ENCODE results near the gene SPOCK1. TPM values are rescaled to one million over a fixed set of nuclear protein-coding genes. Genes with fewer than 3 reads are reported as not detected.
A peak's percentile ranks its signal among the peaks of the same experiment; 100 is the strongest.
"Not testable (repeated sequence)": the region's sequence is repeated elsewhere in the genome, so short reads cannot be mapped to it uniquely, and the experiment has no call there.

Gene SPOCK1
- polyA plus RNA-seq, 12 donors, result 3.1 to 29.9 (median 7.5) TPM; not detected in 1

DNA sequence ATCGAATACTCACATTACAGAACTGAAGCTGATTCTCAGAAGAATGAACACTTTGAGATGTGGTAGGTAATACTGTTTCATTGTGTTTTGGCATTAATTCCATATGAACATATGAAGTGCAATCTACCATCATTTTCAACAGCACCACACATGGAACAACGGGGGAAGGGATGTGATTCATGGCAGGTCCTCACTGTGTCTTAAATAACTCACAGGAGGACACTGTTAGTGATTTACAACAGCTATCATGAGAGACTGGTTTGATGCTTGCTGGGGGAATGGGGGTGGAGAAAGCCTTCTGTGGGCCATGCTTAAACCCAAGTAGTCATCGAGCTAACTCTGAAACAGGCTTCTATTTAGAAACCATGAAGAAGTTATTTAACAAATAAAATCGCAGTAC is 232.9 kb downstream of the SPOCK1 start:
- no peak for DNase-seq

DNA sequence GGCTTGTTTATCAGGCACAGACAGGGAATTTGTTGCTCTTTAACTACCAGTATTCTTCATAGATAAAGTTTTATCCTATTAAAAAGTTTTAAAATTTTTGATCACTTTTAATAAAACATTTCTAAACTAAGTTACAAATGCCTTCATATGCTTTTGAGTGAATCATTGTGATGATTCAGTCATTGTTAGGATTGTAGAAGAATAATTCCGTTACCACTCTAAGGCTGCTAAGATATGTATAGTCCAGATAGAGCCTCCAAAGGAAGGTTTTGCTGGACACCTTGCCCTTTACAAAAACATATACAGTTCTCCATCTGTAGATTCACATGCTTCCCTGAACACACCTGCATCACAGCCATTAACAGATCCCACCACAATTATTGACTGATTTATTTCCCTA is 233.7 kb downstream of the SPOCK1 start:
- DNase-seq, result no peak

DNA sequence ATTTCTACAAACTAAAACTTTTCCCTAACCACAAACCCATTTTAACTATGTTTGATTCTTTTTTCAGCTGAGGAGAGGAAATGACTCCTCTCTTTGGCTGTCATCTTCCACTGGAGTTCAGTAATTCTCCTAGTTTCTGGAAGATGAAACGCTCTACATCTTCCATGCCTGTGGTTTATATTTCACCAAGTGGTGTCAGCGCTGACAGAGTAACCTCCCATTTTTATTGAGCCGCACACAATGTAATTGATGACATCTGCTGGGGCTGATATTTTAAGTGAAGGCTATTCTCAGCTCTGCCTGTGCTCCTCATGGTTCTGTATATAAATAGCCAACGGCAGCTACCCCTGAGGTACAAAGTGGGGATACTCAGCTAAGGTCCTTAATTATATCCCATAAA is 234.6 kb downstream of the SPOCK1 start:
- no peak for DNase-seq

DNA sequence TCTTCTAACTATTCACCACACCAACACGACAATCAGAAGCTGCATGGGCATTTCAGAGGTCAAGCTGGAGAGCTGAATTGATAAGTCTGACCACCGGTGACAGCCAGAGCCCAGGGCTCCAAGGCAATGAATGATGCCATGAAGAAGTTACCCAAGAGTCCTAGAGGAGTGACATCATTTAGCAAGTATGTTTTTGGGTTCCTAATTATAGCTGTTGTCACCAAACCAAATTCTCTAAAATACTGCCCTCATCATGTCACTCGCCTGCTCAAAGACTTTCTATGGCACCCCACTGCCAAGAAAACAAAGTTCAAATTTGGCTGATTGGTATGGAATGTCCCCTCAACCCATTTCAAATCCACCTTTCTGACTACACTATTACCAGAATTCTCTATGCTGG is 235.1 kb downstream of the SPOCK1 start:
- no peak for DNase-seq

DNA sequence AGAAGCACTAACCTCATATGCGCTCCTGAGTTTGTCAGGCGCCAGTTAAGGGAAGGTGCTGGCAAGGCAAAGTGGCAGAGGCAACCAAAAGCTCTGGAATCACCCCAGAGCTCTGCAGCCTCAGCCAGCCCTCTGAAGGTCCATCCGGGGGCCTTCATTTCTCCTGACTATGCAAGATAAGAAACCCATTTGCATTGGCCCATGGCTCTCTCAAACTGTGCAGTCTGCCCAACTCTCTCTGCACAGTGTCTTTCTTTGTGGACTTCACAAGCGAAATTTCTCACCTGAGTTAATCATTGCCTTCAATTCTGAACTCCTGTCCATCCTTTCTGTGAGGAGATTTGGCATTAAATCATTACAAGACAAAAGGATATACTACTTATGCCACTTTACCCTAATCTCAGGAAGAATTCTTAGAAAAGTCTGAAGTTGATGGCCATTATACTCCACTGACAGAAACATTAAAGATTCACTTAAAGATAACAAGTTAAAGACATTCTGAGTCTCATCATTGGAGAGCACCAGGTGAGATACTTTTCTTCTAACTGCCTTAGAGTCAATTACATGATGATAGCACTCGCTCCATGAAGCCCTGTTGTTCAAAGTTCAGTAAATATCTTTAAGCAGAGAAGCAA is 235.6 kb downstream of the SPOCK1 start:
- DNase-seq, result no peak

DNA sequence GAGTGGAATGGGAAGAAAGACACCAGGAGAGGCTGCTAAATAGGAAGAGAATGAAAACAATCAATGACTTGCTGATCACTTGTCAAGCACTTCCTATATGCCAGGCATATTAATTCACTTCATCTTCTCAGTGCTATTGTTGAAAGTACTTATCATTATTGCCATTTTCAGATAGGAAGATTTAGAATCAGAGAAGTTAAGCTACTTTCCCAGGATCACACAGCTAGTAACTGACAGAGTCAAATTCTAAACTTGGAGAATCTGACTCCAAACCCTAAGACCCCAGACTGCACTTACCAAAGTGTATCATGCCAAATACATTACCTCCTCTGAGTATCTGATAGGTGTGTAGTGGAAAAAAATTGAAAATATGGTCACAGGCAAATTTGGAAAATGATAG is 236.3 kb downstream of the SPOCK1 start:
- DNase-seq, result no peak

DNA sequence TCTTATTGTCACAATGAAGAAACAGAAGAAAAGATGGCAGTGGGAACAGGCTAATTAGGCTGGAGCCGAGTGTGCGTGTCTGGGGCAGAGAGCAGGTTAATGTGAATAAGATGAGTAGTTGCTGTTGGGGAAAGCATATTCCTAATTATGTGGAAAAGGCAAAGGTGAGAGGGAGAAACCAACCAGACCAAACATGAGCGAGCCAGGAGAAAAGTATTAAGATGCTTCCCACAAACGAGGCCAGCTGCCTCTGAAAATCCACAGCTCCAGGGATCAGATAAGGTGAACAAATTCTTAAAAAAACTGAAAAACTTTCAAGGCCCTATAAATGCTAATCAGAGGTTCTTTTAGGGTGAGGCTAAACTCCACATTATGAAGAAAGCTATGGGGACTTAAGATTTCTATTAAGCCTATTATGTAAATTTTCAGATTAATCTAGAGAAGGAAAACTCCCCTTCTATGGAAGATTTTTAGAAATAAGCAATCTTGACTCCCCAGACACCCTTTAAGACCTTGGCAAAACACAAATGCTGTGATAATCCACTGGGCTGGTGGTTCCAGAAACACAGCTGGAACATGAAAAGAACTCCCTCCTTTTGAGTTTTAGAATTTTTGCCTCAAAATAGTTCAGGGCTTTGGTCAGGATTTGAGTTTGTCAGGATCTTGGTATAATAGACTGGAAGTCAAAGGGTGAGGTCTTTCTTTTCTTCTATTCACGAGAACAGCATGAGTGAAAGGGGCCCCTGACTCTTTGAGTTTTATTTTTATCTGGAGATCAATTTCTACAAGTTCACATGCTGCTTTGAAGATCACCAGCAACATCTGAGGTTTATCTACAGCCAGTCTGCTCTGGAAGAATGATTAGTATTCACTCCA is 238.1 kb downstream of the SPOCK1 start:
- no peak for DNase-seq

DNA sequence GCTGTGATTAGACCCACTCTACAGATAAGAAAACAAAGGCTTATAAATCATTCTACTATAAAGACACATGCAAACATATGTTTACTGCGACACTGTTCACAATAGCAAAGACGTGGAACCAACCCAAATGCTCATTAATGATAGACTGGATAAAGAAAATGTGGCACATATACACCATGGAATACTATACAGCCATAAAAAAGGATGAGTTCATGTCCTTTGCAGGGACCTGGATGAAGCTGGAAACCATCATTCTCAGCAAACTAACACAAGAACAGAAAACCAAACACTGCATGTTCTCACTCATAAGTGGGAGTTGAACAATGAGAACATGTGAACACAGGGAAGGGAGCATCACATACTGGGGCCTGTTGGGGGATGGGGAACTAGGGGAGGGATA is 240.0 kb downstream of the SPOCK1 start:
- DNase-seq, result not testable (repeated sequence)

DNA sequence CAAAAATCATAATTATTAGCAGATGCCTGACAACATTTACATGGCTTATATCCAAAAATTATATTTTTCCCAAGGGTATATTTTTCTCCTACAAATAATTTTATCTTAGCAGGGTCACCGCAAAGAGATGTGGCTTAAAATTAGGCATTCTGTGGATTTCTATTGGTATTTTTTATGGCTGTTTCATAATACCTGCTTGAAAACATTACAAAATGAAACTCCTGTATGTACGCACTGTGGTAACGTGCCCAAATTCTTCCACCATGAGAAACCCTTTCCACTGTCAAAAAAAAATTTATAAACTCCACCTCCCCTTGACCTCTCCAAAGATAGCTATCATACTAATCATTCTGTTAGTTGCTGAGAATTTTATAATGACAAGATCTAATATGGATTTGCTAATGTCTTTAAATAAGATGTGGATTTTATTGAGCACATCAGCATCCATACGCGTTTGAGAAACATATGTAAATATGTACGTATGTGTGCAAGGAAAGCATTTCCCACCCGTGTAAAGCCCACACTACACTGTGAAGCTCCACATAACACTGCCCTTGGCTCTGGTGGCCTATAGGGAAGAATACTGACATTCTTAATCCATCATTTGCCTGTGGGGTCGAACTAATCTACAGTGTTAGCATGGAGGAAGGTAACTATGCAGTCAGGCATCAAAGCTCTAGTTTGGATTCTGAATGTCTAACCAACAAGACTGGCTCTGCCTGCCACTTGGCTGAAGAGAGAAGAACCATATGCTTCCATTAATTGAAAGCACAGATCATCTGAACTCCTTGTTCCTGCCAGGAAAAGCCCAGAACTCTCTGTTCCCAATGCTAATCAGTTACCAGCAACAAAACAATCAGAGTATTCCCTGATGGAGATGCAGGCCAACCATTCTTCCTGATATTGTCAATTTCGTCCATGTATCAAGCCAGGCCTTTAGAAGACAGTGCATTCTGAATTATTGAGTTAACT is 244.7 kb downstream of the SPOCK1 start:
- peak; percentile 15 for DNase-seq

DNA sequence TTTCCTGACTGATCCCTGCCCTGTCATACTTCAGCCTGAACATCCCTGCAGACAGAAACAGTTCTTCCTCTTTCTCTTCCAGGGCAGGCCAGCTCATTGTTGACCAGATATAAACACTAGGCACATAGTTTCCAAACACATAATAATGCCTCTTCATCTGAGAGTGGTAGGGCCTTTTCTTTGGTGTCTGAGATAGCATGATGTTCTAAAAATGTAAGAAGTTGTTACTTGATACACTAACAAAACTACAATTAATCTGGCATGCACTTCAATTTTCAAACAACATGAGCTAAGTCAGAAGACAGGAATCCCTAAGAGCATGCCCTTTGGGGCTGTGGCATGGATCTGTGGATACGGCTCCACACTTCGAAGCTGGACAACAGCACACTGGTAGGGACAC is 246.6 kb downstream of the SPOCK1 start:
- DNase-seq, result no peak

DNA sequence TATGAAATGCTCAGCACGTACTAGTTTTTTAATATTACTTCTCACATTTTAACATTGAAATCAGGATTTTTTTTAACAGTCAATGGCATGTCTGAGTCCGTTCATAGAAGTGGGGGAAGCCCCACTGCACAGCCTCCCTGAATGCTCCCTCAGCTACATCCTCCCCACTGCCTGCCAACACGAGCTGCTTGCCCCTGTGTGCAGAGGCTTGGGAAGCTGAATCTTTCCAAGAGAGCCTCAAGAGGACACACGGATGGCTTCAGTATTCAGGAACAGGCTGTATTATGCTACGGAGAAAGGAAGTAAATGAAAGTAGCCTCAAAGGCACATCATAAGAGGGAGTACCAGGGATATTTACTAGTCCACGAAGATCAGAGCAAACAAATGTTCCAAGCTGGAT is 248.7 kb downstream of the SPOCK1 start:
- no peak for DNase-seq

DNA sequence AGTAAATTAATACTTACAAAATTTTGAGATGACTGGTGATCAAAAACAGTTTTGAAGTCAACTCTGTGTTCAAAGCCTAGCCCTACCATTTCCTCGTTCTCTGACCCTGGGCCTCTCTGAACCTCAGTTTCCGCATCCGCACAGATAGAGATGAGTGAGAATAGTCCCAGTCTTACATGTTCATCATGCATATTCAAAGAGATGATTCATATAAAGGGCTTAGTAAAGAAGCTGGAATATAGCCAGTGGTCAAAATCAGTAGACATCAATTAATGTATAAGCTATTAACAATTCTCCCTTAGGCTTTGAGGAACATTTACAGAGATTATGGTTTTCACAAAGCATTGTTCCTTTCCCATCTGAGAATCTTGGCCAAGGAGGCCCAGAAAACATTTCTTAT is 250.6 kb downstream of the SPOCK1 start:
- no peak for DNase-seq

DNA sequence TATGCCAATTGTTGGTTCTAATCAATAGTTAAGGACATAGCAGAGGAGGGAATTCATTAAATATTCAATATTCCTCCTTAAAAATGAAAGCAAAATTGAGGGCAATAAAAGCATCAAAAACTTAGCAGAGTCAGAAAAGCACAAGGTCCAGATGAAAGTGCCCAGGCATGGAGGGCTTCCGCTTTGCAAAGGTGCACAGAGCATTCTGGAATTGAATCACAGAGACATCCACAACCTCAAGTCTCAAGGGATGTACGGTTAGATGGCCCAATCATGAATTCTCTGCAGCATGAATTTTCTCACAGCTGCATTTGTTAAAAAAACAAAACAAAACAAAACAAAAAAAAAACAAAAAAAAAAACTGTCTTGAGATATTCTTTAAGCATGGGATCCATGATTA is 253.7 kb downstream of the SPOCK1 start:
- DNase-seq, result no peak

DNA sequence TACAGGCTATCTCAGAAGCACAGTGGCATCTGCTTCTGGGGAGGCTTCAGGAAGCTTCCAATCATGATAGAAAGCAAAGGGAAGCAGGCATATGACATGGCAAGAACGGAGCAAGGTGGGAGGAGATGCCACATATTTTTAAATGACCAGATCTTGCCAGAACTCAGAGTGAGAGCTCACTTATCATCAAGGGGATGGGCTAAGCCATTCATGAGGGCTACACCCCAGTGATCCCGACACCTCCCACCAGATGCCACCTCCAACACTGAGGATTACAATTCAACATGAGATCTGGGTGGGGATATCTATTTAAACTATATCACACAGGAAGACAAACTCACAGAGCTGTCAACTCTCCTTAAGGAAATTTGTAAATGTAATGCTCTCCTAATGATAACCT is 258.8 kb downstream of the SPOCK1 start:
- no peak for DNase-seq

DNA sequence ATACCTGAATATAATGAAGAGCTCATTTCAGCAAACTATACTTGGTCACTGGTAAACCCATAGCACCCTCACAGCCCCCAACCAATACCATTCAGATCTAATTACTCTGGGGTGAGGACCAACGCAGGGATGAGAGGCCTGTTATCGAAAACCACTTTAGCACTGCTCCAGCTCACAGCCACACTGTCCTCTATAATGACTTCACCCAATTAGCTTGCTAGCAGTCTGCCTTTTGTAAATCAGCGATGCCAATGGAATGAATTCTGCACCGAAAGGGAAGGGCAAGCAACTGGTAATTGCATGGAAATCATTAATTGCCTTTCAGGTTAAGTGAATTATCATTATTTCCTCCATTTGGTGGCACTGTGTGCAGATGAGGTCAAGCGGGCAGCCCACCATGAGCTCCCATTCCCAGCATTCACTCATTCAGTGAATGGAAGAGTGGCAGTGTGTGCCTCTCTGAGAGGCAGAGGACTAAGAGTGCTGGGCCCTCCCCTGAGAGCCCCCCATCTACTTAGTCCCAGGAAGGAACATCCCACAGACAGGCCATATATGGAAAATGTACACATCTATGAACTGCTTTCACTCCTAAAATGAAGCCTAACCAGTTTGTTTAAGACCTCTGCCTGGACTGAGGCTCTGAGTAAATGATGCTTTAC is 262.1 kb downstream of the SPOCK1 start:
- DNase-seq, result no peak

DNA sequence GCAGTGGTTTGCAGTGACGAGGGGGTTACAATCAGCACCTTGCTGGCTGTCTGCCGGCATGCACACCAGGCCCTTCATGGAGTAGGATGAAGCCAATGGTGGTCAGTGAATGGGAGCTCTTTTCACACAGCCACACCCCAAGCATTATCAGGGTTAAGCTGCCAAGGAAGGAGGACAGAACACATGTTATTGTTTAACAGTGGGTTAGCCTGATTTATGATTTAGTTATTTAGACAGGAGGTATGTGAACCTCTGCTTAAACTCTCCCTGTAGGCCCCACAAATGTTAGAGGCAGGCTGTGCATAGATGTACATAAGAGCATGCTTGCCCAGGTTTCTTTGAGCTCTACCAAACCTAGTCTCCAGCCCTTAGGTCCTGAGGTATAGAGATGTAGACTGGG is 262.9 kb downstream of the SPOCK1 start:
- no peak for DNase-seq

DNA sequence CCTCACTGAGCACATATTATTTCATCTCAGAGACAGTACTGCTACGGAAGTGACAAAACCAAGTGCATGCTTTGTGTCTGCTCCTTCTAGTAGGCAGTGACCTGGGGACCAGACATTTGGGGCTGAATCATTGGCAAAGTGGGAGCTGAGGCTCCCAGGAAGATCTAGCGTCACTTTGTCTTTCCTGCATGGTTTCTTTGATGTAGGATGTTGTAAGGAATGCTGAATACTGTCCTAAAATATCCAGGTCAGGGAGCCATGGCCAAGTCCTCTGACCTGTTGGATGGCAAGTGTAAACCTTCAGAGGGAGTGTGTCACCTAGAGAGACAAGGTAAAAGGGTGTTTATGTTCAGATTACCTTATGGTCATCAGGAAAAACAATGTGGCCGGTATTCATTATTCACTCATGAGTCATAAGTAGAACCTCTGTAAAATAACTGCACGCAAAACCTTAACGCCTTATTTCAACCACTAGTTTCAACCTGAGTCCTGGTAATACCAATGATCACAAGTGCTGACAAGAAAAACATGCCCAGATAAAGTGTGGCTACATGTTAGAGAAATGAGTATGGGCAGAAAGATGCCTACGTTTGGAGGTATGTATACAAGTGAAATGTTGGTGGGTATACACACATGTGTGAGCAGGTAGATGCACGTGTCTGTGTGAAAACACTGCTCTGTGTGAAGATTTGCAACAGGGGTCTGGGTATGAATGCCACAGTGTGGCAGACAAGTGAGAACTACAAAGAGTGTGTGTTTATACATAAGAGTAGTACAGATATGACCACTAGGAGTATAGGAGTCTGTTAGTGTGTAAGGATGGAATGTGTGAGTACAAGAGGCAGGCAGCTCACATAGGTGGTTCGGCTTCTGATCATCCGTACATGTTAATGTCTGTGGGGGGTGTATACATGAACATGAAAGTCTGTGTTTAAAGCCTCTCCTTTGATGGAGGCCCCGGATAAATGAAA is 263.9 kb downstream of the SPOCK1 start:
- no peak for DNase-seq

DNA sequence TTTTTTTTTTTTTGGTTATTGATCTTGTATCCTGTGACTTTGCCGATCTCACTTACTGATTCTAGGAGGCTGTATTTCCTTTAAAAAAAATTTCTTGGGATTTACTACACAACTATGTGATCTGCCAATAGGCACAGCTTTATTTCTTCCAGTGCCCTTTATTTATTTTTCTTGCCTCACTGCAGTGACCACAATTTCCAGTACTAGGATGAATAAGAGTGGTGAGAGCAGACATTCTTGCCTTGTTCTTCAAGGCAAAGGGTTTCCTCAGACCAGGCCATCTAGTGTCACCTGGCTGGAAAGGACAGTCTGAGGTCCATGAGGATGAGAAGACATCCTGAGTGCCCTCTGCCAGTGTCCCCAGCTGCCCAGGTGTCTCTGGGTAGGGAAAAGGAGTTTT is 265.4 kb downstream of the SPOCK1 start:
- DNase-seq, result no peak

DNA sequence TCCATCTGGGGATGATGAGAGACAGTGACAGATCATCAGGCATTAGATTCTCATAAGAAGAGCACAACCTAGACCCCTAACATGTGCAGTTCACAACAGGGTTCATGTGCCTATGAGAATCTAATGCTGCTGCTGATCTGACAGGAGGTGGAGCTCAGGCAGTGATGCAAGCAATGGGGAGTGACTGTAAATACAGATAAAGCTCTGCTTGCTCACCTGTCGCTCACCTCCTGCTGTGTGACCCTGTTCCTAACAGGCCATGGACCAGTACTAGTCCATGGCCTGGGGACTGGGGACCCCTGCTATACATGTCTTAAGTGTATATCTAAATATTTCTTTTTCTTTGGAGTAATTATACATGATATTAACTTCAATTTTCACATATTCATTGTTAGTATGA is 265.8 kb downstream of the SPOCK1 start:
- not testable (repeated sequence) for DNase-seq

DNA sequence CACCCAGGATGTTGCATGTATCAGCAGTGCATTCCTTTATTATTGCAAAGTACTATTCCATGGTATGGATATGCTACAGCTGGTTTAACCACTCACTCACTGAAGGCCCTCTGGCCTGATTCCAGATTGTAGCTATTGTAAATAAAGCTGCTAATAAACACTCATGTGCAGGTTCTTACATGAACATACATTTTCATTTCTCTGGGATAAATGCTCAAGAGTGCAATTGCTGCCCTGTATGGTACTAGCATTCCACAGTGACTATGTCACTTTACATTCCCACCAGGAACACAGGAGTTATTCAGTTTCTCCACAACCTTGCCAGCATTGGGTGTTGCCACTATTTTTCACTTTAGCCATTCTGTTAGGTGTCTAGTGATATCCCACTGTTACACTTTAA is 267.6 kb downstream of the SPOCK1 start:
- no peak for DNase-seq

DNA sequence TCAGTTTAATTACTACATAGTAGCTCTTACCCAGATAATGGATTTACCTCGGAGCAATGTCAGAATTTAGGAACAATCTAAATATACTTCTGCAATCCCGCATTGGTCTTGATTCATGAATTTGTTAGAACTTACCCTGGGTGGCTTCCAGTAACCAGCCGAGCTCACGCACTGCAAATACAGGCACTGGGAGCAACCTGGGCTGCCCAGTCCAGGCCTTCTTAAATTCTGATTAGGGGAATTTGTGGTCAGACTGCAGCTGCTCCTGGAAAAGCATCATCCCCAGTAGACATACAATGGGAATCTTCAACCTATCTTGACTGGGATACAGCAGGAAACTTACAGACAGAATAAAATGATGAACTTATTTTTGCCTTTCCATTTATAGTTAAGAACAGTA is 270.3 kb downstream of the SPOCK1 start:
- DNase-seq, result no peak

Data from muscle of arm (tissue), 12 donors.